Cardiac septum (tissue), 1 donor: ENCODE data around the gene ATF7IP2. TPM values are rescaled to one million over a fixed set of nuclear protein-coding genes. Genes with fewer than 3 reads are reported as not detected.
"Not testable (repeated sequence)": the region's sequence is repeated elsewhere in the genome, so short reads cannot be mapped to it uniquely, and the experiment has no call there.

Experiments used
- DNase-seq: peaks from one replicate; pipeline ENCODE4 v3.0.0-alpha.2; 2020; ENCODE audit warnings: low spot score
- intact Hi-C: fragments of 100-400 bp; cut with DNase I; formaldehyde crosslinking; loops from one replicate; pipeline ENCODE4 v1.14.0; 2022
- total RNA-seq: library from RNA; stranded (reverse); fragmentation: NEBNext Ultra II Directional; extraction: Animal tissue kit (Norgen Biotek cat#: 25700); gene quantifications from one replicate; pipeline ENCODE4 v1.2.1, GENCODE V29; 2021
- donor health status: DM: no; HTN: no; CAD: no.

Gene ATF7IP2
- total RNA-seq, 1 donor from 2014 or later: 42.3 TPM

DNA sequence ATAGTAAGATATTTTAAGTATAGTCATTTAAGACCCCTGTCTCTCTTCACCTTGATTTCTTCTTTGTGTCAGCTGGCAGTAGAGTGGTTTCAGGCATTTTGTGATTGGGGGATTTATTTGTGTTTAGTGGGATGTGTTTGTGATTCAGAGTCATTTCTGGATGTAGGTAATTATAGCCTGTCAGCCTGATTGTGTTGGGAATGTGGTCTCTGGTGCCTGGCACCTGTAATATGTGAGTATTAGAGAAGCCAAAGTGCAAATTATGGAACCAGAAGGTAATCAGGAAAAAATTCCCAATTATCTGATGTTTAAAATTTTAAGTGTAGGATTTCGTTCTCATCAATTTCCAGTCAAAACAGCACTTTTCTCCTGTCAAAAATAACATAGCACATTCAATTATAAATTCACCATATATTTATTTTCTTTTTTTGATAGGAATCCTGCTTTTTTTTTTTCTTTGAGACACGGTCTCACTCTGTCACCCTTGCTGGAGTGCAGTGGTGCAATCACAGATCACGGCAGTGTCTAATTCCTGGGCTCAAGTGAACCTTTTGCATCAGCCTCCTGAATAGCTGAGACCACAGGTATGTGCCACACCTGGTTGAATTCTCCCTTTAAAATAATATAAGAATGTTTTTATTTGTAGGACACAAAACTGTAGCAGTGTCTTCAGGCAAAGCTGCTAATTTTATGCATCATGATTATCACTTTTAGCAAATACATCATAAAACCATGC, 42.7 kb downstream of the ATF7IP2 start:
- intact Hi-C loops: no loop called here
- no peak for DNase-seq

DNA sequence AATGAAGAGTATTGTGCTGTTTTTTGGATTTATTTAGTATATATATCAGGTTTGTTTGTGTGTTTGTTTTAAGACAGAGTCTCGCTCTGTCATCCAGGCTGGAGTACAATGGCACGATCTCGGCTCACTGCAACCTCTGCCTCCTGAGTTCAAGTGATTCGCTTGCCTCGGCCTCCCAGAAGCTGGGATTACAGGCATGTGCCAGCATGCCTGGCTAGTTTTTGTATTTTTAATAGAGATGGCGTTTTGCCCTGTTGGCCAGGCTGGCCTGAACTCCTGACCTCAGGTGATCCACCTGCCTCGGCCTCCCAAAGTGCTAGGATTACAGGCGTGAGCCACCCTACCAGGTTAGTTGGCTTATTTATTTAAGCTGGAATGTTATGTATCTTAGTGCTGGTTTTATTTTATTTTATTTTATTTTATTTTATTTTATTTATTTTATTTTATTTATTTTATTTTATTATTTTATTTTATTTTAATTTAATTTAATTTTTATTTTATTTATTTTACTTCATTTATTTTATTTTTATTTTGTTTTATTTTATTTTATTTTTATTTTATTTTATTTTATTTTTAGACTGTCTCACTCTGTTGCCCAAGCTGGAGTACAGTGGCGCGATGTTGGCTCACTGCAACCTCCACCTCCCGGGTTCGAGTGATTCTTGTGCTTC, 43.6 kb downstream of the ATF7IP2 start:
- DNase-seq, intact Hi-C loops: not testable (repeated sequence)

DNA sequence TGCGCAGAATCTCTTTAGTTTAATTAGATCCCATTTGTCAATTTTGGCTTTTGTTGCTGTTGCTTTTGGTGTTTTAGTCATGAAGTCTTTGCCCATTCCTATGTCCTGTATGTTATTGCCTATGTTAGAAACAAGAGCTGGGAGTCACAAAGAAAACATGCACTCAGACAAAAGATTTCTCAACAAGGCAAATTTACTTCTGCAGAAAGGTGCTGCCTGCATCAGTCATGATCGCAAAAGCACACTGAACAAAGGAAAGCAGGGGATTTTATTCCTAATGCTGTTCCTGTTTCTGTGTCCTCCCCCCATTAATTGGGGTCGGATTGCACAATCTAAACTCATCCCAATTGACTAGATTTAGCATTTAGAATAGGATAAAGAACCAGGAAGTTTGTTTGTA, 55.9 kb downstream of the ATF7IP2 start:
- intact Hi-C loops: no loop called here
- DNase-seq: no peak

DNA sequence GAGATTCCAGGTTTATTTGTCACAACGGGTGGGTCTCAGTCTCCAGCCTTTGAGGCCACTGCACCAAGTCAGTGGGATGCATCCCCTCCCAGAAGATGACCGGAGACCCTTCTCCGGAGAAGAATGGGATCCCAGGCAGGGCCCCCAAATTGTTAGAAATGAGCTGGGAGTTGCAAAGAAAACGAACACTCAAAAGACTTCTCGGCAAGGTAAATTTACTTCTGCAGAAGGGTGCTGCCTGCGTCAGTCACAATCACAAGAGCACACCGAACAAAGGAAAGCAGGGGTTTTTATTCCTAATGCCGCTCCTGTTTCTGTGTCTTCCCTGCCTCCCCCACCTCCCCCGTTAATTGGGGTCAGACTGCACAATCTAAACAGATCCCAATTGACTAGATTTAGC, 61.4 kb downstream of the ATF7IP2 start:
- intact Hi-C loops: no loop called here
- no peak for DNase-seq

DNA sequence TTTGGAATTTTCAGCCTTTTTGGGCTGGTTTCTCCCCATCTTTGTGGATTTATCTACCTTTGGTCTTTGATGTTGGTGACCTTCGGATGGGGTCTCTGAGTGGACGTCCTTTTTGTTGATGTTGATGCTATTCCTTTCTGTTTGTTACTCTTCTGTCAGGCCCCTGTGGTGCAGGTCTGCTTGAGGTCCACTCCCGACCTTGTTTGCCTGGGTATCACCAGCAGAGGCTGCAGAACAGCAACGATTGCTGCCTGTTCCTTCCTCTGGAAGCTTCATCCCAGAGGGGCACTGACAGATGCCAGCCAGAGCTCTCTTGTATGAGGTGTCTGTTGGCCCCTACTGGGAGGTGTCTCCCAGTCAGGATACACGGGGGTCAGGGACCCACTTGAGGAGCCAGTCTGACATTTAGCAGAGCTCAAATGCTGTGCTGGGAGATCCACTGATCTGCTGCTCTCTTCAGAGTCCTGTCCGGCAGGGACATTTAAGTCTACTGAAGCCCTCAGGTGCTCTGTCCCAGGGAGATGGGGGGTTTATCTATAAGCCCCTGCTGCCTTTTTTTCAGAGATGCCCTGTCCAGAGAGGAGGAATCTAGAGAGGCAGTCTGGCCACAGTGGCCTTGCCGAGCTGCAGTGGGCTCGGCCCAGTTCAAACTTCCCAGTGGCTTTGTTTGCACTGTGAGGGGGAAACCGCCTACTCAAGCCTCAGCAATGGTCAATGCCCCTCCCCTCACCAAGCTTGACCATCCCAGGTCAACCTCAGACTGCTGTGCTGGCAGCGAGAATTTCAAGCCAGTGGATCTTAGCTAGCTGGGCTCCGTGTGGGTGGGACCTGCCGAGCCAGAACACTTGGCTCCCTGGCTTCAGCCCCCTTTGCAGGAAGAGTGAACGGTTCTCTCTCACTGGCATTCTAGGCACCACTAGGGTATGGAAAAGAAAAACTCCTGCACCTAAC, 66.6 kb downstream of the ATF7IP2 start:
- intact Hi-C loops: not testable (repeated sequence)

DNA sequence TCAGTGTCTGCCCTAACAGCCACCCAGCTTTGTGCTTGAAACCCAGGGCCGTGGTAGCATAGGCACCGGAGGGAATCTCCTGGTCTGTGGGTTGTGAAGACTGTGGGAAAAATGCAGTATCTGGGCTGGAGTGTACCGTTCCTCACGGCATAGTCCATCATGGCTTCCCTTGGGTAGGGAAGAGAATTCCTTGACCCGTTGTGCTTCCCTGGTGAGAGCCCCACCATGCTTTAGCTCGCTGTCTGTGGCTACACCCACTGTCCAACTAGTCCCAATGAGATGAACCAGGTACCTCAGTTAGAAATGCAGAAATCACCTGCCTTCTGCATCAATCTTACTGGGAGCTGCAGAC, 67.3 kb downstream of the ATF7IP2 start:
- intact Hi-C loops: no loop called here
- DNase-seq: no peak

More for the DNA sequence above, 66.6 kb downstream of the ATF7IP2 start:
- DNase-seq: not testable (repeated sequence)

DNA sequence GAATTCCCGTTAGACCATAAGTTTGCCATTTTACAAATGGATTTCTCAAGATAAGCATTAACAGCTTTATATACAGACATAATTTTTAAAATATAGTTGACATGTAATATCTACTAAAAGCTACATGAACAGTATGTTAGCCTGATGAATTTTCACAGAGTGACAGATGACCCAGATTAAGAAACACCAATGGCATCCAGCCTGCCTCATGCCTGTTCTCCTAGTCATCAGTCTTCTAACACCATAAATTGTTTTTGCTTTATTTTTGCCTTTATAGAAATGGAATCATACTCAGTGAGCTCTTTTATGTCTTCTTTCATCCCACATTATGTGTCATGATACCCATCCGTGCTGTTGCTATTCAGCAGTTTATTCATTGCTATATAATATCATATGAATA, 80.0 kb downstream of the ATF7IP2 start:
- DNase-seq: no peak
- intact Hi-C loops: no loop called here

DNA sequence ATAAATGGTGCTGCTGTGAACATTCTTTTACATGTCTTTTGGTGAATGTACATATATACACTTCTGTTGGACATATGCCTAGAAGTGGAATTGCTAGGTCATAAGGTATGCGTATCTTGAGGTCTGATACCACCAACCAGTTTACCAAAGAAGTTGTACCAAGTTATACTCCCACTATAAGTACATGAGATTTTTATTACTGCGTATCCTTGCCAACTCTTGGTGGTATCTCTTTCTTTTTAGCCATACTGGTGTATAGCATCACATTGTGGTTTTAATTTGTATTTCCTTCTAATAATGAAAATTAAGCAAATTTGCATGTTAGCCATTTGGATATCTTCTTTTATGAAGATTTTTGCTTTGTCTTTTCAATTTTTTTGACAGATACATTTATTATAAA, 80.5 kb downstream of the ATF7IP2 start:
- no peak for DNase-seq
- intact Hi-C loops: no loop called here

DNA sequence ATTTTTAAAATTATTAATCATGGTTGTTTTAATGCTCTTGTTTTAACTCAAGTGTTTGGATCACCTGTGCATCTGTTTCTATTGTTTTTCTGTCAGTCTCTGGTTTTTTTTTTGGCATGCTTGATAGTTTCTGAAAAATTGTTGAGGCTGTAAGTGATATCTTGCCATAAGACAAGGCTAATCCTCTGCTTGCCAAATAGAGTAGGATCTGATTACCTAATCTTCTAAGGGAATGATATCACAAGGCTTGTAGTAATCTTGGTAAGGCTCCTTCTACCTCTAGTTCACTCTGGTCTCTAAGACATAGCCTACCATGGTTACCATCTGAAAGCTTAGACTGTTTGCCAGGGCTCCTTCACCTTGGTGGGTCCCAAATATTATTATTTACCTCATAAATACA, 81.0 kb downstream of the ATF7IP2 start:
- intact Hi-C loops: no loop called here
- DNase-seq: no peak

DNA sequence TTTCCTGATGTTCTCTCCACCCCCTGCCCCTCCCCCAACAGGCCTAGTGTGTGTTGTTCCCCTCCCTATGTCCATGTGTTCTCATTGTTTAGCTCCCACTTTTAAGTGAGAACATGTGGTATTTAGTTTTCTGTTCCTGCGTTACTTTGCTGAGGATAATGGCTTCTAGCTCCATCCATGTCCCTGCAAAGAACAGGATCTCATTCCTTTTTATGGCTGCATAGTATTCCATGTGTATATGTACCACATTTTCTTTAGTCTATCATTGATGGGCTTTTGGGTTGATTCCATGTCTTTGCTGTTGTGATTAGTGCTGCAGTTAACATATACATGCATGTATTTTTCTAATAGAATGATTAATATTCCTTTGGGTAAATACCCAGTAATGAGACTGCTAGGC, 90.8 kb downstream of the ATF7IP2 start:
- DNase-seq, intact Hi-C loops: not testable (repeated sequence)

DNA sequence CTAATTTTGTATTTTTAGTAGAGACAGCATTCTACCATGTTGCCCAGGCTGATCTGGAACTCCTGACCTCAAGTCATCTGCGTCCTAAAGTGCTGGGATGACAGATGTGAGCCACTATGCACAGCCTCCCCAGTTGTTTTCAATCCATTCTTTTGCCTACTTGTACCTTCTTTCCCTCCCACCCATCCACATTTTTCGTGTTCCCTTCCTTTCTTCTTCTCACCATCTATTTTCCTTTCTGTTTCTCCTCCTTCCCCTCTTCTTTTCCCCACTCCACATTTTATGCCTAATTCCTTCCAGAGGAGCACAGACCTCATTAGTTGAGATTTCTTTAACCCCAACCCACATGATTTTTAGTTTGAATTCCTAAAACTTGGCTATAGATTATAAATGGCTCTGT, 94.3 kb downstream of the ATF7IP2 start:
- DNase-seq: no peak
- intact Hi-C loops: no loop called here

DNA sequence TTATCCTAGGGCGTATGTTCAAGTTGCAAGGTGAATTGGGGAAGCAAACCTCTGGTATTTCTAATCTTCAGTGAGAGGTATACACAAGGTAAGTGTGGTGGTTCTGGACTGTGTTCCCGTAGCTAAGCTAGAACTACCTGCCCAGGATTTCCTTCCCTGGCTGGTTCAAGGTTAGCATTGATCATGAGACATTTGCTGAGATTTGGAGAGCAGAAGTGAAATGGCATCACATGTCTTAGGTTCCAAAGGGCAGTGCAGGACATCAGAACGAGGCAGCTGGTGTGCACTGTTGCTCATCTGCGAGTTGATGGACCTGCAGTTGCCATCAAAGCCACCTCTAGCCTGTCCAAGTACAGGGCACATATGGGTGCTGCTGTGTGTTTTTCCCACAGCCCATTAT, 99.3 kb downstream of the ATF7IP2 start:
- intact Hi-C loops: no loop called here
- no peak for DNase-seq

DNA sequence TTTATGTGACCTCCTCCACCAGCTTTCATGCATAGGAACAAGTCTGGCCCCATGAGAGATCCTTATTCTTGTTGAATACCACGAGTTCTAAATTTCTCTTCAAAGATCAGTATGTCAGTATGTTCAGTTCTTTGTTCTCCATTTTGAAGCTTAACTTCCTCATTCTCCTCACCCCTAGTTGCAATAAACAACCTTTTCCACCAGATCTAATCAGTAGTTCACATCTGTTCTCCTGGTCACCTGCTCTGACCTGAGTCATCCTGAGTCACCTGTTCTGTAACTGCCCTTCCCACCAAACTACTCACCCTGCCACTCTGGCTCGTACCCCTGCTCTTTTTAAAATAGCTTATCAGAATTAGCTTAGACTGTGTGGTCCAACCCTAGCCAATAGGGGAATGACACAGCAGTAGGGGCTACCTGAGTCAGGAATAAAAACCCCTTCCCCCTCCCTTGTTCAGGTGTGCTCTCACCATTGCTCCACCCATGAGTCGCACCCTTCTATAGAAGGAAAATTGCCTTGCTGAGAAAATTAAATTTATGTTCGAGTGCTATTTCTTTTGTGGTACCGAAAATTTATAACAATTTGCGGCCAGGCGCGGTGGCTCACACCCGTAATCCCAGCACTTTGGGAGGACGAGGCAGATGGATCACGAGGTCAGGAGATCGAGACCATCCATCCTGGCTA, 100.0 kb downstream of the ATF7IP2 start:
- DNase-seq: no peak
- intact Hi-C loops: no loop called here

DNA sequence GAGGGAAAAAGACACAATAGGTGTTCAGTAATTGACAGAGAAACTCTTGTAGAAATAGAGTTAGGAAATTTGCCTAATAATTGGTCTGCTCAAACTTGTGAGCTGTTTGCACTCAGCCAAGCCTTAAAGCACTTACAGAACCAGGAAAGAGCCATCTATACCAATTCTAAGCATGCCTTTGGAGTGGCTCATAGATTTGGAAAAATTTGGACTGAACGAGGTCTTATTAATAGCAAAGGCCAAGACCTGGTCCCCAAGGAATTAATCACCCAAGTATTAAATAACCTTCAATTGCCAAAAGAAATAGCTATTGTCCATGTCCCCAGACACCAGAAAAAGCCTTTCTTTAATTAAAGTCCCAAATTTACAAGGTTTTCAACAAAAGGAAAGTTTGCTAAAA, 104.3 kb downstream of the ATF7IP2 start:
- no peak for DNase-seq
- intact Hi-C loops: no loop called here

DNA sequence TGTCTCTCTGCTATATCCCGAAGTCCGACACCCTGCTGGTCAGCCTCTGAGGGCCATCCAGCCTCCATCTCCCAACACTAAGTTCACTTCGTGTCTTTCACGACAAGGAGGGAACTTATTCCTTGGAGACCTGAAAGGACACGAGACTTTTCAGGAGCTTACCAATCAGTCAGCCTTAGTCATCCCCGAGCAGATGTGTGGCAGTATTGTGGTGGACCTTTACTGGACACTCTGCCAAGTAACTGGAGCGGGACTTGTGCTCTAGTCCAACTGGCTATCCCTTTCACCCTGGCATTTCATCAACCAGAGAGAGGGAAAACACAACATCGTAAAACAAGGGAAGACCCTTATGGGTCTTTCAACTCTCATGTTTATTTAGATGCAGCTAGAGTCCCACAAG, 107.4 kb downstream of the ATF7IP2 start:
- no peak for DNase-seq
- intact Hi-C loops: no loop called here

DNA sequence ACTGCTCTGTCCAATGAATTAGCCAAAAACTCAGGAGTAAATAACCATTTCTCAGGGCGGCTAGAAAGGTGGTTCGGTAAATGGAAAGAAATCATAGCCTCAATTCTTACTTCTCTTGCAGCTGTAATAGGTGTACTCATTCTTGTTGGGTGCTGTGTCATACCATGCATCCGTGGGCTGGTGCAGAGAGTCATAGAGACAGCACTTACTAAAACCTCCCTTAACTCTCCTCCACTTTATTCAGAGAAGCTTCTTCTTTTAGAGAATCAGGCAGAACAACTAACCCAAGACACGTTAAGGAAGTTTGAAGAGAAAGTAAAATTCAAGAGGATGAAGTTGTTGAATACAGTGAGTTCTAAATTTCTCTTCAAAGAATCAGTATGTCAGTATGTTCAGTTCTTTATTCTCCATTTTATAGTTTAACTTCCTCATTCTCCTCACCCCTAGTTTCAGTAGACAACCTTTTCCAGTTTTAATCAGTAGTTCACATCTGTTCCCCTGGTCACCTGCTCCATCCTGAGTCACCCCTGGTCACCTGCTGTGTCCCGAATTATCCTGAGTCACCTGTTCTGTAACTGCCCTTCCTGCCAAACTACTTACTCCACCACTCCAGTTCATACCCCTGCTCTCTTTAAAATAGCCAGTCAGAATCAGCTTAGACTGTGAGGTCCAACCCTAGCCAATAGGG, 108.6 kb downstream of the ATF7IP2 start:
- intact Hi-C loops: no loop called here
- no peak for DNase-seq

DNA sequence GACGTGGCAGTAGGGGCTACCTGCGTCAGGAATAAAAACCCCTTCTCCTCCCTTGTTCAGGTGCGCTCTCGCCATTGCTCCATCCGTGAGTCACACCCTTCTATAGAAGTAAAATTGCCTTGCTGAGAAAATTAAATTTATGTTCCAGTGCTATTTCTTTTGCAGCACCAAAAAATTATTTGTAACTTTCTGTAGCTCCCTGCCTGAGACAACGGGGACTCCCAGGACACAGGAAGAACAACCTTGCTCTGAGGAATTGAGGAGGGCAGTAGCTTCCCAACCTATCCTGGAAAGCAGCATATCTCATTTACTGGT, 109.1 kb downstream of the ATF7IP2 start:
- intact Hi-C loops: no loop called here
- no peak for DNase-seq

DNA sequence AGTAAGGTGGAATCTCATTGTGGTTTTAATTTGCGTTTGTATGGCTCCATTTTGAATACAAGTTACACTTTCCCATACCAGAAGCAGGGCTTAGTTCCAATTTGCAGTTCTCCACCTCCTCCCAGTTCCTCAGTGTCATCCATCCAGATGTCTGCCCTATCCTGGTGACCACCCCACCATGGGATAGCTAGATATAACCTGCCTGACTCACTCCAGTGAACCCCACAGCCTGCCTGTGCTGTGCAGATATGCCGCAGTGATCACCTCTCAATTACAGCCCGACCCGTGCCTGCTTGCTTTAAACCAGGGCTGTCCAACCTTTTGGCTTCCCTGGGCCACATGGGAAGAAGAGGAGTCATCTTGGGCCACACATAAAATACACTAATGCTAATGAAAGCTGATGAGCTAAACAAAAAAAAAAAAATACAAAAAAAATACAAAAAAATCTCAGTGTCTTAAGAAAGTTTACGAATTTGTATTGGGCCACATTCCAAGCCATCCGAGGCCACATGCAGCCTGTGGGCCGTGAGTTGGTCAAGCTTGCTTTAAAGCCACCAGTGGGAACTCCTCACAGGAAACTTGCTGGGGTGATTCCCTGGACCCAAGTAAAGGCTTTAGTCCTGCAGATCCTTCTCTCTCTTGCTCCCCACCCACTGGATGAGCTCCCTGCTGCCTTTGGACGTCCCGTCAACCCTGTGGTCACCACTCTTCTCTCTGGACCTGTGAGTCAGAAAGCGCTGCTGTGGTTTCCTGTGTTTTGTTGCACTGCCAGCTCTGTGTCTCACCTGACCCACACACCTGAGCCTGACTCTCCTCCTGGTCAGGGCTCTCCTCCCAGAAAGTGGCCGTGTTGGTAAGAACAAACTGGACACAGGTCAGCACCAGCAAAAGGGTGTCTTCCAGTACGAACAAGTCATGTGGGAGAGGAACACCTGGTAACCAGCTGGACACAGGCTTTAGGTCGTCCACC, 111.6 kb downstream of the ATF7IP2 start:
- no peak for DNase-seq
- intact Hi-C loops: no loop called here
